Sigmoid colon (tissue), 4 donors: ENCODE data around the gene DCHS1.

Experiments used
- CTCF ChIP-seq, 4 experiments: fragments of 450-650 bp in 3 of 4; fragments of 200-600 bp in 1 of 4; IDR thresholded peaks; one replicate each; pipeline ENCODE4 v1.5.1; 2016 to 2019; ENCODE audit warnings: antibody characterized with exemption in 4 of 4, mild to moderate bottlenecking in 3 of 4, moderate library complexity in 2 of 4
- EP300 ChIP-seq, 4 donors: sonication (generic); formaldehyde crosslinking; IDR thresholded peaks; one replicate each; pipeline ENCODE4 v1.6.1; 2017; ENCODE audit warnings: antibody characterized with exemption in 4 of 4
- POLR2A ChIP-seq, 2 donors: fragments of 450-650 bp; IDR thresholded peaks; one replicate each; pipeline ENCODE4 v1.6.1; 2016; ENCODE audit warnings: antibody characterized with exemption in 2 of 2, mild to moderate bottlenecking in 2 of 2, moderate library complexity in 2 of 2

- TF ChIP-seq CTCF (IDR thresholded peaks at IDR 0.05) (no peak), POLR2A (IDR thresholded peaks at IDR 0.05) (no peak), EP300 (IDR thresholded peaks at IDR 0.05) (no peak)
These were observed 38.6 kb upstream of the DCHS1 start for GRCh38 chr11:6694229-6694535.
